ENCODE data around the gene PEX7. TPM values are rescaled to one million over a fixed set of nuclear protein-coding genes. Genes with fewer than 3 reads are reported as not detected.

Gene PEX7
- total RNA-seq, 1 experiment from 2014 or later, result 8.1 TPM

- no peak overlapping the region for H3K4me2 ChIP-seq (ENCODE audit: low read length)
- intact Hi-C loops (cut with micrococcal nuclease), result no loop called here
- H3K9ac ChIP-seq (ENCODE audit: low read length), result no peak overlapping the region
- POLR2A ChIA-PET, result interaction anchor here (1.1 kb wide), 1 partner anchor 177 kb away, joined by 3 read pairs; no protein-coding TSS in a partner anchor
- H3K27me3 ChIP-seq (ENCODE audit: insufficient read depth, low read length), result no peaks in the 10 kb centered on the region
- H2AFZ ChIP-seq (ENCODE audit: low read depth, low read length, poor library complexity, severe bottlenecking), result no peak overlapping the region
- H3K4me3 ChIP-seq (replicated peaks in 1 of 2; ENCODE audit: low read depth in 1 of 2, low read length in 2 of 2), result no peak overlapping the region
- no peak overlapping the region for H3K27ac ChIP-seq (ENCODE audit: low read depth, low read length)
- no peaks in the 10 kb centered on the region for H4K20me1 ChIP-seq (ENCODE audit: insufficient read depth)
- ATAC-seq, result no peak
- peaks cover 25 to 55% of the 10 kb centered on the region in 2 experiments for H3K4me1 ChIP-seq (ENCODE audit: control insufficient read depth in 1 of 2, insufficient read depth in 2 of 2, low read length in 2 of 2)
- no peaks in the 10 kb centered on the region for H3K36me3 ChIP-seq (ENCODE audit: control insufficient read depth in 1 of 2, insufficient read depth in 2 of 2, low read length in 2 of 2)
- H3K9me3 ChIP-seq (ENCODE audit: control insufficient read depth in 1 of 2, insufficient read depth in 1 of 2, low read depth in 1 of 2, low read length in 2 of 2), result no peaks in the 10 kb centered on the region
- DNase-seq (ENCODE audit: low read depth, low spot score), result no peak
- peaks cover 37% of the 10 kb centered on the region for H3K79me2 ChIP-seq (ENCODE audit: insufficient read depth, low read length)
- no peaks in the 10 kb centered on the region for H3K9me2 ChIP-seq (ENCODE audit: insufficient read depth)
- CTCF ChIA-PET, result interaction anchor here (1.8 kb wide), 1 partner anchor 142 kb away, joined by 6 read pairs; no protein-coding TSS in a partner anchor
- RAD21 ChIA-PET (ENCODE audit: low non-redundant PET in 1 of 2, low total read pairs in 2 of 2, uncharacterized antibody in 2 of 2, unreplicated experiment in 2 of 2), result no interaction called here
- TF ChIP-seq CEBPB (IDR thresholded peaks at IDR 0.05; ENCODE audit: low read depth), result no peak
- TF ChIP-seq ZNF274 (IDR thresholded peaks at IDR 0.05; ENCODE audit: low read depth, low read length), result no peak
- no peak for TF ChIP-seq CBX3 (IDR thresholded peaks at IDR 0.05; ENCODE audit: low read depth)
- TF ChIP-seq RAD21 (IDR thresholded peaks at IDR 0.05; ENCODE audit: low read depth), result no peak
- TF ChIP-seq ATF3 (IDR thresholded peaks at IDR 0.05), result no peak
- TF ChIP-seq POLR2AphosphoS5 (IDR thresholded peaks at IDR 0.05; ENCODE audit: low read depth, low read length), result no peak
- no peak for TF ChIP-seq SRF (IDR thresholded peaks at IDR 0.05; ENCODE audit: low read depth)
- no peak for TF ChIP-seq SIN3A (IDR thresholded peaks at IDR 0.05; ENCODE audit: low read depth)
- no peak for TF ChIP-seq SP1 (IDR thresholded peaks at IDR 0.05; ENCODE audit: low read depth)
- no TSS peak for BruUV-seq (replicated peaks)
These were observed 35.7 kb upstream of the PEX7 start for GRCh38 chr6:136786658-136787057.

GRCh38 chr6:136787726-136788068 lies 34.7 kb upstream of the PEX7 start:
- POLR2A ChIA-PET, result interaction anchor here (1.1 kb wide), 1 partner anchor 178 kb away, joined by 3 read pairs; no protein-coding TSS in a partner anchor
- Histone ChIP-seq H3K27ac (ENCODE audit: low read depth, low read length) (no peak overlapping the region), H3K9me3 (ENCODE audit: control insufficient read depth in 1 of 2, insufficient read depth in 1 of 2, low read depth in 1 of 2, low read length in 2 of 2) (no peaks in the 10 kb centered on the region), H2AFZ (ENCODE audit: low read depth, low read length, poor library complexity, severe bottlenecking) (no peak overlapping the region), H3K36me3 (ENCODE audit: control insufficient read depth in 1 of 2, insufficient read depth in 2 of 2, low read length in 2 of 2) (no peaks in the 10 kb centered on the region), H3K4me2 (ENCODE audit: low read length) (no peak overlapping the region; the same call in 1 of the 2 replicates), H3K4me1 (ENCODE audit: control insufficient read depth in 1 of 2, insufficient read depth in 2 of 2, low read length in 2 of 2) (peaks cover 19 to 46% of the 10 kb centered on the region in 2 experiments), H3K9ac (ENCODE audit: low read length) (no peak overlapping the region), H3K4me3 (replicated peaks in 1 of 2; ENCODE audit: low read depth in 1 of 2, low read length in 2 of 2) (no peak overlapping the region), H3K27me3 (ENCODE audit: insufficient read depth, low read length) (no peaks in the 10 kb centered on the region), H4K20me1 (ENCODE audit: insufficient read depth) (no peaks in the 10 kb centered on the region), H3K9me2 (ENCODE audit: insufficient read depth) (no peaks in the 10 kb centered on the region), H3K79me2 (ENCODE audit: insufficient read depth, low read length) (peaks cover 37% of the 10 kb centered on the region)
- intact Hi-C loops (cut with micrococcal nuclease), result no loop called here
- CTCF ChIA-PET, result interaction anchor here (1.8 kb wide), 1 partner anchor 143 kb away, joined by 6 read pairs; no protein-coding TSS in a partner anchor
- RAD21 ChIA-PET (ENCODE audit: low non-redundant PET in 1 of 2, low total read pairs in 2 of 2, uncharacterized antibody in 2 of 2, unreplicated experiment in 2 of 2), result no interaction called here
- DNase-seq (ENCODE audit: low read depth, low spot score), result no peak
- BruUV-seq (replicated peaks), result no TSS peak
- no peak for ATAC-seq
- no peak for TF ChIP-seq YY1 (IDR thresholded peaks at IDR 0.05; ENCODE audit: extremely low read depth, insufficient replicate concordance, low read depth, low read length)
- no peak for TF ChIP-seq EZH2 (IDR thresholded peaks at IDR 0.05)
- TF ChIP-seq CTCF (IDR thresholded peaks at IDR 0.05 in 2 of 3, conservative IDR thresholded peaks at IDR 0.05 in 1 of 3; ENCODE audit: borderline replicate concordance in 1 of 3, insufficient read depth in 1 of 3, low read depth in 2 of 3, low read length in 2 of 3), result no peak
- no peak for TF ChIP-seq ZNF274 (IDR thresholded peaks at IDR 0.05; ENCODE audit: low read depth, low read length)
- no peak for TF ChIP-seq CEBPB (IDR thresholded peaks at IDR 0.05; ENCODE audit: low read depth)
- no peak for TF ChIP-seq RAD21 (IDR thresholded peaks at IDR 0.05; ENCODE audit: low read depth)
- no peak for TF ChIP-seq EZH2phosphoT487 (IDR thresholded peaks at IDR 0.05; ENCODE audit: borderline replicate concordance)
- no peak for TF ChIP-seq SP1 (IDR thresholded peaks at IDR 0.05; ENCODE audit: low read depth)
- no peak for TF ChIP-seq FOSL1 (IDR thresholded peaks at IDR 0.05; ENCODE audit: low read depth)
- TF ChIP-seq REST (IDR thresholded peaks at IDR 0.05; ENCODE audit: low read depth), result no peak
- no peak for TF ChIP-seq SRF (IDR thresholded peaks at IDR 0.05; ENCODE audit: low read depth)
- no peak for TF ChIP-seq ELF1 (IDR thresholded peaks at IDR 0.05; ENCODE audit: borderline replicate concordance, low read depth)

Data from HCT116 (cell line).